ENCODE data around the gene F8.
"Not testable (repeated sequence)": the region's sequence is repeated elsewhere in the genome, so short reads cannot be mapped to it uniquely, and the experiment has no call there.

Gene F8

GRCh38 chrX:154829134-154829533 lies 193.4 kb downstream of the F8 start:
- H3K4me3 Mint-ChIP-seq = no peak overlapping the region
- no peaks in the 10 kb centered on the region for H3K36me3 Mint-ChIP-seq
- peaks cover 10% of the 10 kb centered on the region for H3K4me1 Mint-ChIP-seq (ENCODE audit: low read depth)
- H3K9me3 Mint-ChIP-seq (ENCODE audit: low read depth) = no peaks in the 10 kb centered on the region
- peaks cover 2% of the 10 kb centered on the region for H3K27me3 Mint-ChIP-seq
- H3K27ac Mint-ChIP-seq = no peak overlapping the region

- H3K27ac Mint-ChIP-seq = no peak overlapping the region
- peaks cover 2% of the 10 kb centered on the region for H3K27me3 Mint-ChIP-seq
- H3K4me3 Mint-ChIP-seq = no peak overlapping the region
- H3K36me3 Mint-ChIP-seq = no peaks in the 10 kb centered on the region
- no peaks in the 10 kb centered on the region for H3K9me3 Mint-ChIP-seq (ENCODE audit: low read depth)
- peaks cover 10% of the 10 kb centered on the region for H3K4me1 Mint-ChIP-seq (ENCODE audit: low read depth)
Measured at GRCh38 chrX:154828016-154828408, 194.5 kb downstream of the F8 start.

- H3K27me3 Mint-ChIP-seq = peaks cover 2% of the 10 kb centered on the region
- no peaks in the 10 kb centered on the region for H3K9me3 Mint-ChIP-seq (ENCODE audit: low read depth)
- no peak overlapping the region for H3K27ac Mint-ChIP-seq
- no peak overlapping the region for H3K4me3 Mint-ChIP-seq
- peaks cover 10% of the 10 kb centered on the region for H3K4me1 Mint-ChIP-seq (ENCODE audit: low read depth)
- H3K36me3 Mint-ChIP-seq = no peaks in the 10 kb centered on the region
Measured at GRCh38 chrX:154827194-154828015, 195.1 kb downstream of the F8 start.

GRCh38 chrX:154825586-154825985 lies 196.9 kb downstream of the F8 start:
- H3K4me1 Mint-ChIP-seq (ENCODE audit: low read depth) = peaks cover 10% of the 10 kb centered on the region
- not testable (repeated sequence) for H3K27me3 Mint-ChIP-seq; H3K4me3 Mint-ChIP-seq; H3K9me3 Mint-ChIP-seq (ENCODE audit: low read depth); H3K36me3 Mint-ChIP-seq; H3K27ac Mint-ChIP-seq

GRCh38 chrX:154824638-154825037 lies 197.9 kb downstream of the F8 start:
- Mint-ChIP-seq H3K27ac (no peak overlapping the region), H3K4me1 (ENCODE audit: low read depth) (peaks cover 9% of the 10 kb centered on the region), H3K9me3 (ENCODE audit: low read depth) (no peaks in the 10 kb centered on the region), H3K4me3 (no peak overlapping the region), H3K36me3 (no peaks in the 10 kb centered on the region), H3K27me3 (no peaks in the 10 kb centered on the region)

GRCh38 chrX:154822029-154822428 lies 200.5 kb downstream of the F8 start:
- Mint-ChIP-seq H3K36me3 (no peaks in the 10 kb centered on the region), H3K27ac (no peak overlapping the region), H3K9me3 (ENCODE audit: low read depth) (no peaks in the 10 kb centered on the region), H3K27me3 (no peaks in the 10 kb centered on the region), H3K4me3 (no peak overlapping the region), H3K4me1 (ENCODE audit: low read depth) (no peaks in the 10 kb centered on the region)

- Mint-ChIP-seq H3K4me1 (ENCODE audit: low read depth) (no peaks in the 10 kb centered on the region), H3K27me3 (no peaks in the 10 kb centered on the region), H3K36me3 (no peaks in the 10 kb centered on the region), H3K9me3 (ENCODE audit: low read depth) (no peaks in the 10 kb centered on the region), H3K4me3 (no peak overlapping the region), H3K27ac (no peak overlapping the region)
Measured at GRCh38 chrX:154821523-154821922, 201.0 kb downstream of the F8 start.

- H3K27me3 Mint-ChIP-seq = no peaks in the 10 kb centered on the region
- no peak overlapping the region for H3K27ac Mint-ChIP-seq
- H3K4me3 Mint-ChIP-seq = no peak overlapping the region
- no peaks in the 10 kb centered on the region for H3K9me3 Mint-ChIP-seq (ENCODE audit: low read depth)
- H3K36me3 Mint-ChIP-seq = no peaks in the 10 kb centered on the region
- no peaks in the 10 kb centered on the region for H3K4me1 Mint-ChIP-seq (ENCODE audit: low read depth)
Measured at GRCh38 chrX:154819771-154820341, 202.7 kb downstream of the F8 start.

GRCh38 chrX:154818916-154819770 lies 203.4 kb downstream of the F8 start:
- Mint-ChIP-seq H3K9me3 (ENCODE audit: low read depth) (no peaks in the 10 kb centered on the region), H3K4me3 (no peak overlapping the region), H3K4me1 (ENCODE audit: low read depth) (no peaks in the 10 kb centered on the region), H3K36me3 (no peaks in the 10 kb centered on the region), H3K27ac (no peak overlapping the region), H3K27me3 (no peaks in the 10 kb centered on the region)

- H3K36me3 Mint-ChIP-seq; H3K27me3 Mint-ChIP-seq; H3K4me3 Mint-ChIP-seq; H3K27ac Mint-ChIP-seq; H3K9me3 Mint-ChIP-seq (ENCODE audit: low read depth); H3K4me1 Mint-ChIP-seq (ENCODE audit: low read depth): not testable (repeated sequence)
Measured at GRCh38 chrX:154817048-154817618, 205.4 kb downstream of the F8 start.

GRCh38 chrX:154816326-154816898 lies 206.1 kb downstream of the F8 start:
- H3K4me3 Mint-ChIP-seq; H3K9me3 Mint-ChIP-seq (ENCODE audit: low read depth); H3K27me3 Mint-ChIP-seq; H3K36me3 Mint-ChIP-seq; H3K27ac Mint-ChIP-seq; H3K4me1 Mint-ChIP-seq (ENCODE audit: low read depth): not testable (repeated sequence)

GRCh38 chrX:154815274-154815818 lies 207.2 kb downstream of the F8 start:
- Mint-ChIP-seq H3K36me3 (no peaks in the 10 kb centered on the region), H3K9me3 (ENCODE audit: low read depth) (no peaks in the 10 kb centered on the region), H3K27ac (no peak overlapping the region), H3K4me1 (ENCODE audit: low read depth) (no peaks in the 10 kb centered on the region), H3K27me3 (peaks cover 4% of the 10 kb centered on the region), H3K4me3 (no peak overlapping the region)

GRCh38 chrX:154813801-154814200 lies 208.7 kb downstream of the F8 start:
- H3K27me3 Mint-ChIP-seq = peaks cover 4% of the 10 kb centered on the region
- H3K36me3 Mint-ChIP-seq = no peaks in the 10 kb centered on the region
- no peaks in the 10 kb centered on the region for H3K9me3 Mint-ChIP-seq (ENCODE audit: low read depth)
- no peaks in the 10 kb centered on the region for H3K4me1 Mint-ChIP-seq (ENCODE audit: low read depth)
- no peak overlapping the region for H3K27ac Mint-ChIP-seq
- no peak overlapping the region for H3K4me3 Mint-ChIP-seq

- Mint-ChIP-seq H3K9me3 (ENCODE audit: low read depth) (no peaks in the 10 kb centered on the region), H3K4me3 (no peak overlapping the region), H3K4me1 (ENCODE audit: low read depth) (no peaks in the 10 kb centered on the region), H3K36me3 (no peaks in the 10 kb centered on the region), H3K27ac (no peak overlapping the region), H3K27me3 (peaks cover 4% of the 10 kb centered on the region)
Measured at GRCh38 chrX:154812341-154813101, 210.0 kb downstream of the F8 start.
